Muscle of leg (tissue), 11 donors: ENCODE measurements around the gene GRPEL2. TPM values are rescaled to one million over a fixed set of nuclear protein-coding genes. Genes with fewer than 3 reads are reported as not detected.

Source experiments
- DNase-seq: peaks from one replicate; pipeline ENCODE4 v3.0.0; 2013
- H3K27ac ChIP-seq: one replicate; pipeline ENCODE4 v1.5.1; 2013; ENCODE audit warnings: mild to moderate bottlenecking, low read length, control low read depth
- H3K27me3 ChIP-seq: one replicate; pipeline ENCODE4 v1.6.1; 2013; ENCODE audit warnings: low read length; ENCODE audit not compliant: control insufficient read depth, insufficient read depth
- H3K36me3 ChIP-seq: one replicate; pipeline ENCODE4 v1.6.1; 2013; ENCODE audit warnings: low read length; ENCODE audit not compliant: control insufficient read depth, insufficient read depth
- H3K4me1 ChIP-seq: one replicate; pipeline ENCODE4 v1.6.1; 2013; ENCODE audit warnings: low read length; ENCODE audit not compliant: control insufficient read depth, insufficient read depth
- H3K4me3 ChIP-seq: one replicate; pipeline ENCODE4 v1.5.1; 2013; ENCODE audit warnings: low read length, control low read depth
- H3K9me3 ChIP-seq: replicated peaks from 2 replicates; pipeline ENCODE4 v1.6.1; 2013; ENCODE audit warnings: low read depth, low read length; ENCODE audit not compliant: control insufficient read depth
- WGBS: methylation state at CpG from one replicate; pipeline ENCODE4 v1.1.5; 2013; ENCODE audit warnings: missing lambda C conversion rate; ENCODE audit not compliant: insufficient coverage; 5-methylcytosine and 5-hydroxymethylcytosine counted together
- polyA plus RNA-seq, 8 donors: library from polyadenylated mRNA; unstranded; fragments of 120-200 nt; gene quantifications; one replicate each; pipeline versions ENCODE4 v1.2.1 to v1.2.3, GENCODE V29; 2013; ENCODE audit warnings: inconsistent platforms in 1 of 8, low replicate concordance in 1 of 8; ENCODE audit not compliant: insufficient read length in 8 of 8, insufficient read depth in 1 of 8
- total RNA-seq: library from RNA; stranded (reverse); fragments of 120-200 nt; gene quantifications from one replicate; pipeline ENCODE4 v1.2.4, GENCODE V29; 2013

The GRPEL2 gene
- total and polyA plus RNA-seq, 9 donors, result 11.0 to 22.6 (median 14.1) TPM

DNA sequence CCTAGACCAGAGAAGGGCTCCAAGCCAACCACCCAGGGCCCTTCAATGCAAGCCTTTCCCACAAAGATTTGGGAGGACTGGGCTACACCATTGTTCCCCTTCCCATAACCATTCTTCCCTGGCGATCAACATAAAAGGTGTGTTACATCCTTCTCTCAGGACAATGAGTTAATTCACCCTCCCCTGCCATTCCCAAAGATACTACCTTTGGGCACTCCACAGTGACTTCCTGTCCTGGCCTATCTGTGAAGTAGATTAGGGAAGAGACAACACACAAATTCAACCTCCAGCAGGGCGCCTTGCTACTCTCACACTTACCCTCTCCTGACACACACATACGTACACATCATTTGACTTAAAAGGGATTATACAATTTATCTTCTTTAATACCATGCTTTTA lies 57.0 kb downstream of the GRPEL2 start:
- H3K4me1 ChIP-seq, result peaks cover 35% of the 10 kb centered on the region
- no peak overlapping the region for H3K4me3 ChIP-seq
- no peak overlapping the region for H3K27ac ChIP-seq
- no peaks in the 10 kb centered on the region for H3K36me3 ChIP-seq
- H3K27me3 ChIP-seq, result no peaks in the 10 kb centered on the region
- DNase-seq, result no peak
- no peaks in the 10 kb centered on the region for H3K9me3 ChIP-seq
- WGBS, result 100% methylated on average over 1 of the region's 3 CpGs

Other genes with a start within 250 kb of the GRPEL2 start
- 33.2 TPM for gene ABLIM3, start 204.0 kb upstream of the GRPEL2 start, total RNA-seq
- 100 to 1,000 TPM in 6 of 8 donors, 10 to 100 TPM in 2; 71.5 to 131 (median 115) TPM for gene ABLIM3, start 204.0 kb upstream of the GRPEL2 start, polyA plus RNA-seq
- gene AFAP1L1, start 73.6 kb upstream of the GRPEL2 start, total RNA-seq, result 75.3 TPM
- gene AFAP1L1, start 73.6 kb upstream of the GRPEL2 start, polyA plus RNA-seq, result 100 to 1,000 TPM in 2 of 8 donors, 10 to 100 TPM in 6; 66.4 to 104 (median 85.2) TPM
- gene PCYOX1L, start 12.5 kb downstream of the GRPEL2 start, total RNA-seq, result 6.3 TPM
- gene PCYOX1L, start 12.5 kb downstream of the GRPEL2 start, polyA plus RNA-seq, result 10 to 100 TPM in 4 of 8 donors, 1 to 10 TPM in 4; 7.6 to 11.6 (median 9.8) TPM
- gene IL17B, start 33.8 kb downstream of the GRPEL2 start, total RNA-seq, result 423 TPM
- gene IL17B, start 33.8 kb downstream of the GRPEL2 start, polyA plus RNA-seq, result 100 to 1,000 TPM; 151 to 377 (median 284) TPM
- 150 TPM for gene CSNK1A1, start 205.9 kb downstream of the GRPEL2 start, total RNA-seq
- gene CSNK1A1, start 205.9 kb downstream of the GRPEL2 start, polyA plus RNA-seq, result 100 to 1,000 TPM in 7 of 8 donors, 10 to 100 TPM in 1; 99.3 to 149 (median 132) TPM
- 3.9 TPM for gene ARHGEF37, start 236.0 kb downstream of the GRPEL2 start, total RNA-seq
- gene ARHGEF37, start 236.0 kb downstream of the GRPEL2 start, polyA plus RNA-seq, result 1 to 10 TPM; 2.8 to 4.2 (median 3.6) TPM